Liver (tissue), 3 donors: Measurements from ENCODE around the gene SPATA22.

ENCODE experiments used
- GABPA ChIP-seq, 2 donors: IDR thresholded peaks in 1 of 2; conservative IDR thresholded peaks in 1 of 2; 2 replicates each; pipeline ENCODE4 v1.6.1; 2016; ENCODE audit warnings: antibody characterized with exemption in 2 of 2, mild to moderate bottlenecking in 1 of 2, moderate library complexity in 1 of 2
- SP1 ChIP-seq: IDR thresholded peaks from 2 replicates; pipeline ENCODE4 v1.6.1; 2018; ENCODE audit warnings: antibody characterized with exemption, mild to moderate bottlenecking
- TAF1 ChIP-seq: conservative IDR thresholded peaks from 2 replicates; pipeline ENCODE4 v1.6.1; 2016; ENCODE audit warnings: antibody characterized with exemption, mild to moderate bottlenecking
- ZBTB33 ChIP-seq: IDR thresholded peaks from 2 replicates; pipeline ENCODE4 v1.6.1; 2016; ENCODE audit warnings: antibody characterized with exemption
- TF ChIP-seq, protein P1 (sequence below): IDR thresholded peaks from 2 replicates; pipeline ENCODE4 v1.6.1; 2016; ENCODE audit warnings: antibody characterized with exemption, mild to moderate bottlenecking
- TF ChIP-seq, protein P2 (sequence below): fragments of 150-350 bp; IDR thresholded peaks from 2 replicates; pipeline ENCODE4 v1.5.1; 2017; ENCODE audit warnings: improper control_type of control experiment, low read depth, low read length; ENCODE audit not compliant: missing input control
- TF ChIP-seq, protein P3 (sequence below): IDR thresholded peaks from 2 replicates; pipeline ENCODE4 v1.6.1; 2016; ENCODE audit warnings: antibody characterized with exemption
- donor health status: healthy.
- donor health status: healthy.

- TF ChIP-seq, protein P1, sequence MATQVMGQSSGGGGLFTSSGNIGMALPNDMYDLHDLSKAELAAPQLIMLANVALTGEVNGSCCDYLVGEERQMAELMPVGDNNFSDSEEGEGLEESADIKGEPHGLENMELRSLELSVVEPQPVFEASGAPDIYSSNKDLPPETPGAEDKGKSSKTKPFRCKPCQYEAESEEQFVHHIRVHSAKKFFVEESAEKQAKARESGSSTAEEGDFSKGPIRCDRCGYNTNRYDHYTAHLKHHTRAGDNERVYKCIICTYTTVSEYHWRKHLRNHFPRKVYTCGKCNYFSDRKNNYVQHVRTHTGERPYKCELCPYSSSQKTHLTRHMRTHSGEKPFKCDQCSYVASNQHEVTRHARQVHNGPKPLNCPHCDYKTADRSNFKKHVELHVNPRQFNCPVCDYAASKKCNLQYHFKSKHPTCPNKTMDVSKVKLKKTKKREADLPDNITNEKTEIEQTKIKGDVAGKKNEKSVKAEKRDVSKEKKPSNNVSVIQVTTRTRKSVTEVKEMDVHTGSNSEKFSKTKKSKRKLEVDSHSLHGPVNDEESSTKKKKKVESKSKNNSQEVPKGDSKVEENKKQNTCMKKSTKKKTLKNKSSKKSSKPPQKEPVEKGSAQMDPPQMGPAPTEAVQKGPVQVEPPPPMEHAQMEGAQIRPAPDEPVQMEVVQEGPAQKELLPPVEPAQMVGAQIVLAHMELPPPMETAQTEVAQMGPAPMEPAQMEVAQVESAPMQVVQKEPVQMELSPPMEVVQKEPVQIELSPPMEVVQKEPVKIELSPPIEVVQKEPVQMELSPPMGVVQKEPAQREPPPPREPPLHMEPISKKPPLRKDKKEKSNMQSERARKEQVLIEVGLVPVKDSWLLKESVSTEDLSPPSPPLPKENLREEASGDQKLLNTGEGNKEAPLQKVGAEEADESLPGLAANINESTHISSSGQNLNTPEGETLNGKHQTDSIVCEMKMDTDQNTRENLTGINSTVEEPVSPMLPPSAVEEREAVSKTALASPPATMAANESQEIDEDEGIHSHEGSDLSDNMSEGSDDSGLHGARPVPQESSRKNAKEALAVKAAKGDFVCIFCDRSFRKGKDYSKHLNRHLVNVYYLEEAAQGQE = peak; percentile 61
- TF ChIP-seq SP1 = peak; percentile 89
- peak; percentile 52 for TF ChIP-seq ZBTB33
- TF ChIP-seq, protein P2, sequence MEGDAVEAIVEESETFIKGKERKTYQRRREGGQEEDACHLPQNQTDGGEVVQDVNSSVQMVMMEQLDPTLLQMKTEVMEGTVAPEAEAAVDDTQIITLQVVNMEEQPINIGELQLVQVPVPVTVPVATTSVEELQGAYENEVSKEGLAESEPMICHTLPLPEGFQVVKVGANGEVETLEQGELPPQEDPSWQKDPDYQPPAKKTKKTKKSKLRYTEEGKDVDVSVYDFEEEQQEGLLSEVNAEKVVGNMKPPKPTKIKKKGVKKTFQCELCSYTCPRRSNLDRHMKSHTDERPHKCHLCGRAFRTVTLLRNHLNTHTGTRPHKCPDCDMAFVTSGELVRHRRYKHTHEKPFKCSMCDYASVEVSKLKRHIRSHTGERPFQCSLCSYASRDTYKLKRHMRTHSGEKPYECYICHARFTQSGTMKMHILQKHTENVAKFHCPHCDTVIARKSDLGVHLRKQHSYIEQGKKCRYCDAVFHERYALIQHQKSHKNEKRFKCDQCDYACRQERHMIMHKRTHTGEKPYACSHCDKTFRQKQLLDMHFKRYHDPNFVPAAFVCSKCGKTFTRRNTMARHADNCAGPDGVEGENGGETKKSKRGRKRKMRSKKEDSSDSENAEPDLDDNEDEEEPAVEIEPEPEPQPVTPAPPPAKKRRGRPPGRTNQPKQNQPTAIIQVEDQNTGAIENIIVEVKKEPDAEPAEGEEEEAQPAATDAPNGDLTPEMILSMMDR = no peak
- no peak for TF ChIP-seq TAF1
- TF ChIP-seq GABPA (IDR thresholded peaks at IDR 0.05 in 1 of 2, conservative IDR thresholded peaks at IDR 0.05 in 1 of 2) = no peak
- TF ChIP-seq, protein P3, sequence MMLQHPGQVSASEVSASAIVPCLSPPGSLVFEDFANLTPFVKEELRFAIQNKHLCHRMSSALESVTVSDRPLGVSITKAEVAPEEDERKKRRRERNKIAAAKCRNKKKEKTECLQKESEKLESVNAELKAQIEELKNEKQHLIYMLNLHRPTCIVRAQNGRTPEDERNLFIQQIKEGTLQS = no peak
Observed at GRCh38 chr17:3512505-3513171, 41.0 kb upstream of the SPATA22 start.
